ENCODE data around the gene ARID1B. TPM values are rescaled to one million over a fixed set of nuclear protein-coding genes. Genes with fewer than 3 reads are reported as not detected.

ARID1B gene
- total RNA-seq, 2 experiments from 2014 or later: 90.1 to 164 TPM

GRCh38 chr6:157203764-157204163, 426.6 kb downstream of the ARID1B start:
- Histone ChIP-seq H3K9me3 (ENCODE audit: low read length) (no peaks in the 10 kb centered on the region), H3K4me3 (ENCODE audit: low read depth, low read length, poor library complexity, severe bottlenecking) (no peak overlapping the region), H3K4me1 (ENCODE audit: insufficient read depth, low read length, poor library complexity, severe bottlenecking) (no peaks in the 10 kb centered on the region), H3K4me2 (ENCODE audit: low read length) (no peak overlapping the region), H3K36me3 (ENCODE audit: insufficient read depth, low read length) (peaks cover 83% of the 10 kb centered on the region), H3K79me2 (ENCODE audit: insufficient read depth, low read depth, low read length) (no peaks in the 10 kb centered on the region), H3K27ac (ENCODE audit: low read depth, low read length, poor library complexity, severe bottlenecking) (no peak overlapping the region), H3K9me2 (ENCODE audit: insufficient read depth, low read length) (no peaks in the 10 kb centered on the region), H2AFZ (ENCODE audit: low read length) (no peak overlapping the region), H4K20me1 (ENCODE audit: insufficient read depth, low read length) (no peaks in the 10 kb centered on the region)
- no TSS peak for BruUV-seq (replicated peaks)
- DNase-seq (ENCODE audit: low spot score): no peak
- TF ChIP-seq EZH2phosphoT487 (IDR thresholded peaks at IDR 0.05; ENCODE audit: borderline replicate concordance, low read depth, low read length): no peak
- TF ChIP-seq, protein P1, sequence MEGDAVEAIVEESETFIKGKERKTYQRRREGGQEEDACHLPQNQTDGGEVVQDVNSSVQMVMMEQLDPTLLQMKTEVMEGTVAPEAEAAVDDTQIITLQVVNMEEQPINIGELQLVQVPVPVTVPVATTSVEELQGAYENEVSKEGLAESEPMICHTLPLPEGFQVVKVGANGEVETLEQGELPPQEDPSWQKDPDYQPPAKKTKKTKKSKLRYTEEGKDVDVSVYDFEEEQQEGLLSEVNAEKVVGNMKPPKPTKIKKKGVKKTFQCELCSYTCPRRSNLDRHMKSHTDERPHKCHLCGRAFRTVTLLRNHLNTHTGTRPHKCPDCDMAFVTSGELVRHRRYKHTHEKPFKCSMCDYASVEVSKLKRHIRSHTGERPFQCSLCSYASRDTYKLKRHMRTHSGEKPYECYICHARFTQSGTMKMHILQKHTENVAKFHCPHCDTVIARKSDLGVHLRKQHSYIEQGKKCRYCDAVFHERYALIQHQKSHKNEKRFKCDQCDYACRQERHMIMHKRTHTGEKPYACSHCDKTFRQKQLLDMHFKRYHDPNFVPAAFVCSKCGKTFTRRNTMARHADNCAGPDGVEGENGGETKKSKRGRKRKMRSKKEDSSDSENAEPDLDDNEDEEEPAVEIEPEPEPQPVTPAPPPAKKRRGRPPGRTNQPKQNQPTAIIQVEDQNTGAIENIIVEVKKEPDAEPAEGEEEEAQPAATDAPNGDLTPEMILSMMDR (conservative IDR thresholded peaks at IDR 0.05; ENCODE audit: low read length): no peak
- ChIA-PET POLR2A (interaction anchor here (0.6 kb wide), 1 partner anchor 16 kb away, joined by 3 read pairs; no protein-coding TSS in a partner anchor), CTCF (ENCODE audit: unreplicated experiment) (no interaction called here)
- intact Hi-C loops (cut with micrococcal nuclease; ENCODE audit: unreplicated experiment): no loop called here

DNA sequence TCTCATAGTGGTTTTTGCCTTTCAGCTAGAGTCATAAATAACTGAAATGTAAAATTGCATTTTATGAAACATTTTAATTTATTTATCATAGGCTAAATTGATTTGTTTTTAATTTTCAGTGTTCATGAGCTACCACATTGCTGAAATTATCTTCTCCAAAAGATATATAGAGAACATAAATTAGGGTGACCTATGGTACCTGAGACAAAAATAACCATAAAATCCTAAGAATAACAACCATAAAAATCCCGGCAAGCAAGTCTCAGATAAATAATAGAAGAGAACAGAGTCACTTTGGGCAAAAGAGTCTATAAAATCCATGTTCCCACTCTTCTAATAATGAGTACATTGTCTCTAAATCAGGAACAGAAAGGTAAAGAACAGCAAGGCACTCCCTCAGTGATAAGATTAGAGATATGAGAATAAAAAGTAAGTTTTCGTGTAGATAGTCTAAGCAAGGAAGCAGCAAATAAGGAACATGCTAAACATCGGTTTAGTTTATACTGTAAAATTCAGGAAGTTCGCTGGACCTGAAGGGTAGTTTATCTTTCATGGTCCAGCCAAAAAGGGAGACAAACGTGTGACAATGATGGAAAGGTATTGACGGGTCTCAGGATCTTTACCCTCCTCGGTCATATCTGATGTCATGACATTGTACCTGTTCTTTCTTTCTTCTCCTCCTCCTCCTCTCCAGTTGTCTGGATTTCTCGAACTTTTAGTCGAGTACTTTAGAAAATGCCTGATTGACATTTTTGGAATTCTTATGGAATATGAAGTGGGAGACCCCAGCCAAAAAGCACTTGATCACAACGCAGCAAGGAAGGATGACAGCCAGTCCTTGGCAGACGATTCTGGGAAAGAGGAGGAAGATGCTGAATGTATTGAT, 428.5 kb downstream of the ARID1B start:
- no peak overlapping the region for H3K4me3 ChIP-seq (ENCODE audit: low read depth, low read length, poor library complexity, severe bottlenecking)
- DNase-seq (ENCODE audit: low spot score): no peak
- no peaks in the 10 kb centered on the region for H4K20me1 ChIP-seq (ENCODE audit: insufficient read depth, low read length)
- POLR2A ChIA-PET: interaction anchor here (0.6 to 1.4 kb wide), 3 partner anchors 9 to 14 kb away, joined by 3 to 4 read pairs (median 3); no protein-coding TSS in a partner anchor
- no TSS peak for BruUV-seq (replicated peaks)
- no peaks in the 10 kb centered on the region for H3K4me1 ChIP-seq (ENCODE audit: insufficient read depth, low read length, poor library complexity, severe bottlenecking)
- no peak overlapping the region for H3K4me2 ChIP-seq (ENCODE audit: low read length)
- intact Hi-C loops (cut with micrococcal nuclease; ENCODE audit: unreplicated experiment): no loop called here
- TF ChIP-seq, protein P1 (conservative IDR thresholded peaks at IDR 0.05; ENCODE audit: low read length): no peak
- TF ChIP-seq EZH2phosphoT487 (IDR thresholded peaks at IDR 0.05; ENCODE audit: borderline replicate concordance, low read depth, low read length): no peak
- no peak overlapping the region for H2AFZ ChIP-seq (ENCODE audit: low read length)
- H3K9me3 ChIP-seq (ENCODE audit: low read length): no peaks in the 10 kb centered on the region
- CTCF ChIA-PET (ENCODE audit: unreplicated experiment): no interaction called here
- H3K79me2 ChIP-seq (ENCODE audit: insufficient read depth, low read depth, low read length): no peaks in the 10 kb centered on the region
- H3K36me3 ChIP-seq (ENCODE audit: insufficient read depth, low read length): peaks cover 69% of the 10 kb centered on the region
- H3K27ac ChIP-seq (ENCODE audit: low read depth, low read length, poor library complexity, severe bottlenecking): no peak overlapping the region
- H3K9me2 ChIP-seq (ENCODE audit: insufficient read depth, low read length): no peaks in the 10 kb centered on the region

DNA sequence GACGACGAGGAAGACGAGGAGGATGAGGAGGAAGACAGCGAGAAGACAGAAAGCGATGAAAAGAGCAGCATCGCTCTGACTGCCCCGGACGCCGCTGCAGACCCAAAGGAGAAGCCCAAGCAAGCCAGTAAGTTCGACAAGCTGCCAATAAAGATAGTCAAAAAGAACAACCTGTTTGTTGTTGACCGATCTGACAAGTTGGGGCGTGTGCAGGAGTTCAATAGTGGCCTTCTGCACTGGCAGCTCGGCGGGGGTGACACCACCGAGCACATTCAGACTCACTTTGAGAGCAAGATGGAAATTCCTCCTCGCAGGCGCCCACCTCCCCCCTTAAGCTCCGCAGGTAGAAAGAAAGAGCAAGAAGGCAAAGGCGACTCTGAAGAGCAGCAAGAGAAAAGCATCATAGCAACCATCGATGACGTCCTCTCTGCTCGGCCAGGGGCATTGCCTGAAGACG, 429.2 kb downstream of the ARID1B start:
- Histone ChIP-seq H2AFZ (ENCODE audit: low read length) (no peak overlapping the region), H3K9me3 (ENCODE audit: low read length) (no peaks in the 10 kb centered on the region), H3K9me2 (ENCODE audit: insufficient read depth, low read length) (no peaks in the 10 kb centered on the region), H4K20me1 (ENCODE audit: insufficient read depth, low read length) (no peaks in the 10 kb centered on the region), H3K4me2 (ENCODE audit: low read length) (no peak overlapping the region), H3K27ac (ENCODE audit: low read depth, low read length, poor library complexity, severe bottlenecking) (no peak overlapping the region), H3K79me2 (ENCODE audit: insufficient read depth, low read depth, low read length) (no peaks in the 10 kb centered on the region), H3K4me1 (ENCODE audit: insufficient read depth, low read length, poor library complexity, severe bottlenecking) (no peaks in the 10 kb centered on the region), H3K4me3 (ENCODE audit: low read depth, low read length, poor library complexity, severe bottlenecking) (no peak overlapping the region), H3K36me3 (ENCODE audit: insufficient read depth, low read length) (peaks cover 62% of the 10 kb centered on the region)
- ChIA-PET CTCF (ENCODE audit: unreplicated experiment) (no interaction called here), POLR2A (interaction anchor here (0.6 kb wide), 1 partner anchor 15 kb away, joined by 3 read pairs; no protein-coding TSS in a partner anchor)
- intact Hi-C loops (cut with micrococcal nuclease; ENCODE audit: unreplicated experiment): no loop called here
- no TSS peak for BruUV-seq (replicated peaks)
- no peak for TF ChIP-seq EZH2phosphoT487 (IDR thresholded peaks at IDR 0.05; ENCODE audit: borderline replicate concordance, low read depth, low read length)
- TF ChIP-seq, protein P1 (conservative IDR thresholded peaks at IDR 0.05; ENCODE audit: low read length): no peak
- no peak for DNase-seq (ENCODE audit: low spot score)

Measured in OCI-LY7 (cell line).